WTC11 (cell line): ENCODE measurements around the gene PABPN1L. TPM values are rescaled to one million over a fixed set of nuclear protein-coding genes. Genes with fewer than 3 reads are reported as not detected.

Source experiments
- ATAC-seq: fragments of 200-7000 bp; cut with Tn5 transposase; 2 replicates; pipeline ENCODE4 v1.10.0; 2021; ENCODE audit warnings: mild to moderate bottlenecking, moderate library complexity
- CTCF ChIA-PET: fragments of 300-600 bp; sonication (Branson Sonifier 250); formaldehyde crosslinking; loops from one replicate; lab custom pipeline; 2021; ENCODE audit warnings: antibody characterized with exemption; lab: Charles Lee
- POLR2A ChIA-PET: fragments of 350-600 bp; sonication (Branson Sonifier 250); formaldehyde crosslinking; loops from one replicate; lab custom pipeline; 2021; ENCODE audit warnings: antibody characterized with exemption; lab: Charles Lee
- DNase-seq: peaks from one replicate; pipeline ENCODE4 v3.0.0; 2021; ENCODE audit warnings: low spot score
- H3K27ac Mint-ChIP-seq: 2 replicates; pipeline ENCODE4 v1.8.0; 2021; ENCODE audit warnings: mixed read lengths
- H3K27me3 Mint-ChIP-seq: 2 replicates; pipeline ENCODE4 v1.8.0; 2021; ENCODE audit warnings: low read depth, mild to moderate bottlenecking, moderate library complexity, mixed read lengths
- H3K36me3 Mint-ChIP-seq: 2 replicates; pipeline ENCODE4 v1.8.0; 2021; ENCODE audit warnings: mixed read lengths
- H3K4me1 Mint-ChIP-seq: 2 replicates; pipeline ENCODE4 v1.8.0; 2022; ENCODE audit warnings: mixed read lengths
- H3K4me3 Mint-ChIP-seq: 2 replicates; pipeline ENCODE4 v1.8.0; 2021; ENCODE audit warnings: mild to moderate bottlenecking, moderate library complexity, mixed read lengths
- H3K9me3 Mint-ChIP-seq: 2 replicates; pipeline ENCODE4 v1.8.0; 2021; ENCODE audit warnings: mixed read lengths
- ELF4 ChIP-seq: sonication (generic); formaldehyde crosslinking; IDR thresholded peaks from 2 replicates; pipeline ENCODE4 v1.8.1; 2022; ENCODE audit warnings: low read depth, mild to moderate bottlenecking, moderate library complexity, missing genetic modification reagents
- MXD4 ChIP-seq: fragments of 250-450 bp; sonication (Bioruptor Pico); IDR thresholded peaks from 2 replicates; pipeline ENCODE4 v1.8.0; 2021; ENCODE audit warnings: mild to moderate bottlenecking, moderate library complexity, borderline replicate concordance
- OVOL2 ChIP-seq: fragments of 250-450 bp; sonication (Bioruptor Pico); IDR thresholded peaks from 2 replicates; pipeline ENCODE4 v1.9.0; 2021; ENCODE audit warnings: mild to moderate bottlenecking, borderline replicate concordance
- SMAD4 ChIP-seq: sonication (generic); formaldehyde crosslinking; IDR thresholded peaks from 2 replicates; pipeline ENCODE4 v1.8.0; 2022; ENCODE audit warnings: mild to moderate bottlenecking, missing genetic modification reagents
- ZNF121 ChIP-seq: sonication (generic); formaldehyde crosslinking; IDR thresholded peaks from 2 replicates; pipeline ENCODE4 v1.8.0; 2023; ENCODE audit warnings: missing genetic modification reagents
- ZNF671 ChIP-seq: fragments of 250-450 bp; sonication (Bioruptor Pico); IDR thresholded peaks from 2 replicates; pipeline ENCODE4 v1.8.0; 2021; ENCODE audit warnings: mild to moderate bottlenecking
- total RNA-seq: library from RNA; stranded (reverse); gene quantifications from 3 replicates; pipeline ENCODE4 v1.2.3, GENCODE V29; 2021
- TF ChIP-seq, protein P1 (sequence below): sonication (generic); formaldehyde crosslinking; conservative IDR thresholded peaks from 2 replicates; pipeline ENCODE4 v1.8.1; 2023; ENCODE audit warnings: mild to moderate bottlenecking, low read depth, missing genetic modification reagents, moderate library complexity
- TF ChIP-seq, protein P2 (sequence below): fragments of 250-450 bp; sonication (Bioruptor Pico); IDR thresholded peaks from 2 replicates; pipeline ENCODE4 v1.9.0; 2021; ENCODE audit warnings: moderate library complexity, mild to moderate bottlenecking, inconsistent platforms, borderline replicate concordance
- TF ChIP-seq, protein P3 (sequence below): sonication (generic); formaldehyde crosslinking; IDR thresholded peaks from 2 replicates; pipeline ENCODE4 v1.8.1; 2023; ENCODE audit warnings: mild to moderate bottlenecking, missing genetic modification reagents, borderline replicate concordance
- TF ChIP-seq, protein P4 (sequence below): sonication (generic); formaldehyde crosslinking; IDR thresholded peaks from 2 replicates; pipeline ENCODE4 v1.8.1; 2023; ENCODE audit warnings: mild to moderate bottlenecking, missing genetic modification reagents
- TF ChIP-seq, protein P5 (sequence below): sonication (generic); formaldehyde crosslinking; IDR thresholded peaks from 2 replicates; pipeline ENCODE4 v1.8.1; 2022; ENCODE audit warnings: low read depth, mild to moderate bottlenecking, moderate library complexity, missing genetic modification reagents, borderline replicate concordance
- TF ChIP-seq, protein P6 (sequence below): sonication (generic); formaldehyde crosslinking; IDR thresholded peaks from 2 replicates; pipeline ENCODE4 v1.8.1; 2022; ENCODE audit warnings: missing genetic modification reagents, borderline replicate concordance

Gene PABPN1L
- total RNA-seq, 1 experiment from 2014 or later = not detected

DNA sequence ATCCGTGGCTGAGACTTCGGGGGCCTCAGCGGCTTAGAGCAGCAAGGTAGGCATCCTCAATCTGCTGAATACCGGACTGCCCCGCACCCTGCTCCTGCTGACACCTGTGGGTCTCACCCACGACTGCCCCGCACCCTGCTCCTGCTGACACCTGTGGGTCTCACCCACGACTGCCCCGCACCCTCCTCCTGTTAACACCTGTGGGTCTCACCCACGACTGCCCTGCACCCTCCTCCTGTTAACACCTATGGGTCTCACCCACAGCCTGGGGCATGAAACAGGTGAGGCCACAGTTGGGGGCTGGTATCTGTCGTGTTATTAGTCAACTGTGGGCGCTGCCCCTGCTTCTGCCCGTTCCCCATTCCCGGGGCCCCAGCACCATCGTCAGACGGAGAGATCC lies 36.3 kb upstream of the PABPN1L start (continued):
- TF ChIP-seq, protein P1, sequence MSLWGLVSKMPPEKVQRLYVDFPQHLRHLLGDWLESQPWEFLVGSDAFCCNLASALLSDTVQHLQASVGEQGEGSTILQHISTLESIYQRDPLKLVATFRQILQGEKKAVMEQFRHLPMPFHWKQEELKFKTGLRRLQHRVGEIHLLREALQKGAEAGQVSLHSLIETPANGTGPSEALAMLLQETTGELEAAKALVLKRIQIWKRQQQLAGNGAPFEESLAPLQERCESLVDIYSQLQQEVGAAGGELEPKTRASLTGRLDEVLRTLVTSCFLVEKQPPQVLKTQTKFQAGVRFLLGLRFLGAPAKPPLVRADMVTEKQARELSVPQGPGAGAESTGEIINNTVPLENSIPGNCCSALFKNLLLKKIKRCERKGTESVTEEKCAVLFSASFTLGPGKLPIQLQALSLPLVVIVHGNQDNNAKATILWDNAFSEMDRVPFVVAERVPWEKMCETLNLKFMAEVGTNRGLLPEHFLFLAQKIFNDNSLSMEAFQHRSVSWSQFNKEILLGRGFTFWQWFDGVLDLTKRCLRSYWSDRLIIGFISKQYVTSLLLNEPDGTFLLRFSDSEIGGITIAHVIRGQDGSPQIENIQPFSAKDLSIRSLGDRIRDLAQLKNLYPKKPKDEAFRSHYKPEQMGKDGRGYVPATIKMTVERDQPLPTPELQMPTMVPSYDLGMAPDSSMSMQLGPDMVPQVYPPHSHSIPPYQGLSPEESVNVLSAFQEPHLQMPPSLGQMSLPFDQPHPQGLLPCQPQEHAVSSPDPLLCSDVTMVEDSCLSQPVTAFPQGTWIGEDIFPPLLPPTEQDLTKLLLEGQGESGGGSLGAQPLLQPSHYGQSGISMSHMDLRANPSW (CRISPR knock-in tag) = no peak
- TF ChIP-seq, protein P2, sequence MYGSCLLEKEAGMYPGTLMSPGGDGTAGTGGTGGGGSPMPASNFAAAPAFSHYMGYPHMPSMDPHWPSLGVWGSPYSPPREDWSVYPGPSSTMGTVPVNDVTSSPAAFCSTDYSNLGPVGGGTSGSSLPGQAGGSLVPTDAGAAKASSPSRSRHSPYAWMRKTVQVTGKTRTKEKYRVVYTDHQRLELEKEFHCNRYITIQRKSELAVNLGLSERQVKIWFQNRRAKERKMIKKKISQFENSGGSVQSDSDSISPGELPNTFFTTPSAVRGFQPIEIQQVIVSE (CRISPR knock-in tag) = no peak
- TF ChIP-seq ZNF671 (CRISPR knock-in tag) = no peak
- TF ChIP-seq MXD4 (CRISPR knock-in tag) = no peak

DNA sequence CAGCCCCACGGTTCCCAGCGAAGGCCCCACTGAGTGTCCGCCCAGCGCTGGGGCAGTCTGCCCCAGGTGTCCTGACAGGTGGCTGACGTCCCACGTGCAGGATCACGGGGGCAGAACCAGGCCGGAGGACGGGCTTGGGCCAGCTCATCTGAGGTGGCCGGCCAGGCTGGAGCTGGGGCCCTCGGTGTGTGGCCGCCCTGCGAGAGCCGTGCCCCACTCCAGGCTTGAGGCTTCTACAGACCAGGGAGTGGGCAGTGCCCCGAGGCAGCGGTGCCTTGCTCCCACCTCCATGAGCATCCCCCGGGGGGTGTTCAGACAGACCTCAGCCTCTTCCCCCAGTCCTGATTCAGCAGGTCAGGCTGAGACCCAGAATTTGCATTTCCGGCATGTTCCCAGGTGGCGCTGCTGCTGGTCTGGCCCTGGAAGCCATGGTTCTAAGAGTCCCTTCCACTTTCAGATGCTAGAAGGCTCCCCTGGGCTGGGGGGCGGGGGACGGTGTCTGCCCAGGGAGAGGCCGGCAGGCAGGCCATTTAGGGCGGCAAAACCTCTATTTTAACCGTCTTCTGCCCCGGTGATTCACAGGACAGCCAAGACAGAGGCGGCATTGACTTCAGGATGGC lies 35.4 kb upstream of the PABPN1L start:
- POLR2A ChIA-PET = no interaction called here
- Mint-ChIP-seq H3K36me3 (no peaks in the 10 kb centered on the region), H3K27ac (no peak overlapping the region), H3K4me1 (peaks cover 2% of the 10 kb centered on the region; the same call in 1 of the 2 replicates), H3K4me3 (no peak overlapping the region), H3K27me3 (no peaks in the 10 kb centered on the region), H3K9me3 (no peaks in the 10 kb centered on the region)
- ATAC-seq (peak; percentile 17), DNase-seq (peak; percentile 46)
- CTCF ChIA-PET = interaction anchor here (0.8 to 2.4 kb wide), 8 partner anchors 21 to 266 kb away, joined by 3 to 11 read pairs (median 4); no protein-coding TSS in a partner anchor
- TF ChIP-seq ZNF121 (CRISPR knock-in tag) (no peak), MXD4 (CRISPR knock-in tag) (no peak), SMAD4 (CRISPR knock-in tag) (no peak), ELF4 (CRISPR knock-in tag) (no peak), OVOL2 (CRISPR knock-in tag) (no peak)
- TF ChIP-seq, protein P3, sequence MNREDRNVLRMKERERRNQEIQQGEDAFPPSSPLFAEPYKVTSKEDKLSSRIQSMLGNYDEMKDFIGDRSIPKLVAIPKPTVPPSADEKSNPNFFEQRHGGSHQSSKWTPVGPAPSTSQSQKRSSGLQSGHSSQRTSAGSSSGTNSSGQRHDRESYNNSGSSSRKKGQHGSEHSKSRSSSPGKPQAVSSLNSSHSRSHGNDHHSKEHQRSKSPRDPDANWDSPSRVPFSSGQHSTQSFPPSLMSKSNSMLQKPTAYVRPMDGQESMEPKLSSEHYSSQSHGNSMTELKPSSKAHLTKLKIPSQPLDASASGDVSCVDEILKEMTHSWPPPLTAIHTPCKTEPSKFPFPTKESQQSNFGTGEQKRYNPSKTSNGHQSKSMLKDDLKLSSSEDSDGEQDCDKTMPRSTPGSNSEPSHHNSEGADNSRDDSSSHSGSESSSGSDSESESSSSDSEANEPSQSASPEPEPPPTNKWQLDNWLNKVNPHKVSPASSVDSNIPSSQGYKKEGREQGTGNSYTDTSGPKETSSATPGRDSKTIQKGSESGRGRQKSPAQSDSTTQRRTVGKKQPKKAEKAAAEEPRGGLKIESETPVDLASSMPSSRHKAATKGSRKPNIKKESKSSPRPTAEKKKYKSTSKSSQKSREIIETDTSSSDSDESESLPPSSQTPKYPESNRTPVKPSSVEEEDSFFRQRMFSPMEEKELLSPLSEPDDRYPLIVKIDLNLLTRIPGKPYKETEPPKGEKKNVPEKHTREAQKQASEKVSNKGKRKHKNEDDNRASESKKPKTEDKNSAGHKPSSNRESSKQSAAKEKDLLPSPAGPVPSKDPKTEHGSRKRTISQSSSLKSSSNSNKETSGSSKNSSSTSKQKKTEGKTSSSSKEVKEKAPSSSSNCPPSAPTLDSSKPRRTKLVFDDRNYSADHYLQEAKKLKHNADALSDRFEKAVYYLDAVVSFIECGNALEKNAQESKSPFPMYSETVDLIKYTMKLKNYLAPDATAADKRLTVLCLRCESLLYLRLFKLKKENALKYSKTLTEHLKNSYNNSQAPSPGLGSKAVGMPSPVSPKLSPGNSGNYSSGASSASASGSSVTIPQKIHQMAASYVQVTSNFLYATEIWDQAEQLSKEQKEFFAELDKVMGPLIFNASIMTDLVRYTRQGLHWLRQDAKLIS (CRISPR knock-in tag) = no peak
- TF ChIP-seq, protein P4, sequence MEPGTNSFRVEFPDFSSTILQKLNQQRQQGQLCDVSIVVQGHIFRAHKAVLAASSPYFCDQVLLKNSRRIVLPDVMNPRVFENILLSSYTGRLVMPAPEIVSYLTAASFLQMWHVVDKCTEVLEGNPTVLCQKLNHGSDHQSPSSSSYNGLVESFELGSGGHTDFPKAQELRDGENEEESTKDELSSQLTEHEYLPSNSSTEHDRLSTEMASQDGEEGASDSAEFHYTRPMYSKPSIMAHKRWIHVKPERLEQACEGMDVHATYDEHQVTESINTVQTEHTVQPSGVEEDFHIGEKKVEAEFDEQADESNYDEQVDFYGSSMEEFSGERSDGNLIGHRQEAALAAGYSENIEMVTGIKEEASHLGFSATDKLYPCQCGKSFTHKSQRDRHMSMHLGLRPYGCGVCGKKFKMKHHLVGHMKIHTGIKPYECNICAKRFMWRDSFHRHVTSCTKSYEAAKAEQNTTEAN (CRISPR knock-in tag) = no peak
- TF ChIP-seq, protein P5, sequence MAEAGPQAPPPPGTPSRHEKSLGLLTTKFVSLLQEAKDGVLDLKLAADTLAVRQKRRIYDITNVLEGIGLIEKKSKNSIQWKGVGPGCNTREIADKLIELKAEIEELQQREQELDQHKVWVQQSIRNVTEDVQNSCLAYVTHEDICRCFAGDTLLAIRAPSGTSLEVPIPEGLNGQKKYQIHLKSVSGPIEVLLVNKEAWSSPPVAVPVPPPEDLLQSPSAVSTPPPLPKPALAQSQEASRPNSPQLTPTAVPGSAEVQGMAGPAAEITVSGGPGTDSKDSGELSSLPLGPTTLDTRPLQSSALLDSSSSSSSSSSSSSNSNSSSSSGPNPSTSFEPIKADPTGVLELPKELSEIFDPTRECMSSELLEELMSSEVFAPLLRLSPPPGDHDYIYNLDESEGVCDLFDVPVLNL (CRISPR knock-in tag) = no peak

DNA sequence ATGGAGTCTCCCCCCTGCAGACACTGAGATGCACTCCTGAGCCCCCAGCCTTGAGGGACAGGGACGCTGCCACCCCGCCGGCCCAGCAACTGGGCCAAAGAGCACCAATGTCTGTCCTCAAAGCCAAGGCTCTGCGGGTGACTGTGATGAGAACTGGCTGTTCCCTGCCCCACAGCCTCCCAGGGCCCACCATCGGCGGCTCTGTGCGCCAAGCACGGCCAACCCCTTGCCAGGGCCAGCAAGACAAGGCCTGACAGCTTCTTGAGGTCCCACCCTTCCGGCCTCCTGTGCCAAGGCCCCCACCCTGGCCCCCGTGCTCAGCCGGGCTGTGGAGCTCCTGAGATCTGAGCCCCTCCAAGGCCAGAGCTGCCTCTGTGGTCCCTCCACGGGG lies 34.2 kb upstream of the PABPN1L start:
- H3K9me3 Mint-ChIP-seq = no peaks in the 10 kb centered on the region
- no peak for DNase-seq
- TF ChIP-seq ZNF121 (CRISPR knock-in tag) = no peak
- TF ChIP-seq, protein P6, sequence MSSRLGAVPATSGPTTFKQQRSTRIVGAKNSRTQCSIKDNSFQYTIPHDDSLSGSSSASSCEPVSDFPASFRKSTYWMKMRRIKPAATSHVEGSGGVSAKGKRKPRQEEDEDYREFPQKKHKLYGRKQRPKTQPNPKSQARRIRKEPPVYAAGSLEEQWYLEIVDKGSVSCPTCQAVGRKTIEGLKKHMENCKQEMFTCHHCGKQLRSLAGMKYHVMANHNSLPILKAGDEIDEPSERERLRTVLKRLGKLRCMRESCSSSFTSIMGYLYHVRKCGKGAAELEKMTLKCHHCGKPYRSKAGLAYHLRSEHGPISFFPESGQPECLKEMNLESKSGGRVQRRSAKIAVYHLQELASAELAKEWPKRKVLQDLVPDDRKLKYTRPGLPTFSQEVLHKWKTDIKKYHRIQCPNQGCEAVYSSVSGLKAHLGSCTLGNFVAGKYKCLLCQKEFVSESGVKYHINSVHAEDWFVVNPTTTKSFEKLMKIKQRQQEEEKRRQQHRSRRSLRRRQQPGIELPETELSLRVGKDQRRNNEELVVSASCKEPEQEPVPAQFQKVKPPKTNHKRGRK = no peak
- H3K27me3 Mint-ChIP-seq = no peaks in the 10 kb centered on the region
- ChIA-PET CTCF (interaction anchor here (0.7 to 2.4 kb wide), 9 partner anchors 20 to 266 kb away, joined by 3 to 11 read pairs (median 4); no protein-coding TSS in a partner anchor), POLR2A (no interaction called here)
- no peaks in the 10 kb centered on the region for H3K36me3 Mint-ChIP-seq
- ATAC-seq = no peak
- no peak overlapping the region for H3K4me3 Mint-ChIP-seq
- no peak overlapping the region for H3K27ac Mint-ChIP-seq
- H3K4me1 Mint-ChIP-seq = no peaks in the 10 kb centered on the region
